GM10266 (cell line): ENCODE results near the gene IL17RE.

ENCODE experiments used
- DNase-seq: peaks from one replicate; pipeline ENCODE4 v3.0.0; 2012; ENCODE audit errors: extremely low spot score
- TF ChIP-seq, protein P1 (sequence below): IDR thresholded peaks from 2 replicates; pipeline ENCODE4 v1.5.1; 2012; ENCODE audit warnings: mild to moderate bottlenecking, low read depth; ENCODE audit not compliant: control insufficient read depth, insufficient read depth; ENCODE audit errors: missing control alignments

IL17RE gene

GRCh38 chr3:9884555-9885165, 18.0 kb upstream of the IL17RE start:
- DNase-seq: no peak
- TF ChIP-seq, protein P1, sequence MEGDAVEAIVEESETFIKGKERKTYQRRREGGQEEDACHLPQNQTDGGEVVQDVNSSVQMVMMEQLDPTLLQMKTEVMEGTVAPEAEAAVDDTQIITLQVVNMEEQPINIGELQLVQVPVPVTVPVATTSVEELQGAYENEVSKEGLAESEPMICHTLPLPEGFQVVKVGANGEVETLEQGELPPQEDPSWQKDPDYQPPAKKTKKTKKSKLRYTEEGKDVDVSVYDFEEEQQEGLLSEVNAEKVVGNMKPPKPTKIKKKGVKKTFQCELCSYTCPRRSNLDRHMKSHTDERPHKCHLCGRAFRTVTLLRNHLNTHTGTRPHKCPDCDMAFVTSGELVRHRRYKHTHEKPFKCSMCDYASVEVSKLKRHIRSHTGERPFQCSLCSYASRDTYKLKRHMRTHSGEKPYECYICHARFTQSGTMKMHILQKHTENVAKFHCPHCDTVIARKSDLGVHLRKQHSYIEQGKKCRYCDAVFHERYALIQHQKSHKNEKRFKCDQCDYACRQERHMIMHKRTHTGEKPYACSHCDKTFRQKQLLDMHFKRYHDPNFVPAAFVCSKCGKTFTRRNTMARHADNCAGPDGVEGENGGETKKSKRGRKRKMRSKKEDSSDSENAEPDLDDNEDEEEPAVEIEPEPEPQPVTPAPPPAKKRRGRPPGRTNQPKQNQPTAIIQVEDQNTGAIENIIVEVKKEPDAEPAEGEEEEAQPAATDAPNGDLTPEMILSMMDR: no peak

DNA sequence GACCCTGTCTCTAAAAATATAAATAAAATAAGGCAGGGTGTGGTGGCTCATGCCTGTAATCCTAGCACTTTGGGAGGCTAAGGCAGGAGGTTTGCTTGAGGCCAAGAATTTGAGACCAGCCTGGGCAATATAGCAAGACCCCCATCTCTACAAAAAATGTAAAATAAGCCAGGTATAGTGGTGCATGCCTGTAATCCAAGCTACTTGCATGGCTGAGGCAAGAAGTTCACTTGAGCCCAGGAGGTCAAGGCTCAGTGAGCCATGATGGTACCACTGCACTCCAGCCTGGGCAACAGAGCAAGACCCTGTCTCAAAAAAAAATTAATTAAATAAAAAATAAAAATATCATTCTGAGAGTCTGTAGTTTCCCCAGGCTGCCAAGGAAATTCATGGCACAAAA, 16.3 kb upstream of the IL17RE start:
- TF ChIP-seq, protein P1: no peak
- DNase-seq: no peak

GRCh38 chr3:9887480-9887879, 15.2 kb upstream of the IL17RE start:
- DNase-seq: no peak

GRCh38 chr3:9888540-9888939, 14.1 kb upstream of the IL17RE start:
- DNase-seq: no peak
- TF ChIP-seq, protein P1: no peak

More at GRCh38 chr3:9887480-9887879, 15.2 kb upstream of the IL17RE start:
- TF ChIP-seq, protein P1: no peak

GRCh38 chr3:9889405-9889804, 13.2 kb upstream of the IL17RE start:
- DNase-seq: no peak
- TF ChIP-seq, protein P1: no peak

- DNase-seq: peak; percentile 93
- TF ChIP-seq, protein P1: no peak
Measured at GRCh38 chr3:9890249-9891071, 12.2 kb upstream of the IL17RE start, which contains the start of gene JAGN1. Gene JAGN1, plus strand, starts transcription at chr3:9890610. Its CDS starts 113 bp downstream, at chr3:9890723.
